BLaER1 (cell line): Measurements from ENCODE around the gene LTF.
A peak's percentile ranks its signal among the peaks of the same experiment; 100 is the strongest.

Experiments used
- H3K27ac ChIP-seq: shearing (Covaris generic); formaldehyde crosslinking; 2 replicates; pipeline ENCODE4 v1.8.1; 2022
- H3K27me3 ChIP-seq: shearing (Covaris generic); formaldehyde crosslinking; 2 replicates; pipeline ENCODE4 v1.8.1; 2022
- H3K36me3 ChIP-seq: shearing (Covaris generic); formaldehyde crosslinking; 2 replicates; pipeline ENCODE4 v1.8.1; 2022
- H3K4me1 ChIP-seq: shearing (Covaris generic); formaldehyde crosslinking; 2 replicates; pipeline ENCODE4 v1.8.1; 2022
- H3K4me2 ChIP-seq: shearing (Covaris generic); formaldehyde crosslinking; 2 replicates; pipeline ENCODE4 v1.8.1; 2022
- H3K4me3 ChIP-seq: shearing (Covaris generic); formaldehyde crosslinking; 2 replicates; pipeline ENCODE4 v1.8.1; 2022
- H3K9ac ChIP-seq: shearing (Covaris generic); formaldehyde crosslinking; 2 replicates; pipeline ENCODE4 v1.8.1; 2022
- H3K9me3 ChIP-seq: shearing (Covaris generic); formaldehyde crosslinking; 2 replicates; pipeline ENCODE4 v1.8.1; 2022
- H4K20me1 ChIP-seq: shearing (Covaris generic); formaldehyde crosslinking; 2 replicates; pipeline ENCODE4 v1.8.1; 2022
- Cebpa-rat ChIP-seq: shearing (Covaris generic); IDR thresholded peaks from 2 replicates; pipeline ENCODE4 v1.8.1; 2022

The LTF gene

DNA sequence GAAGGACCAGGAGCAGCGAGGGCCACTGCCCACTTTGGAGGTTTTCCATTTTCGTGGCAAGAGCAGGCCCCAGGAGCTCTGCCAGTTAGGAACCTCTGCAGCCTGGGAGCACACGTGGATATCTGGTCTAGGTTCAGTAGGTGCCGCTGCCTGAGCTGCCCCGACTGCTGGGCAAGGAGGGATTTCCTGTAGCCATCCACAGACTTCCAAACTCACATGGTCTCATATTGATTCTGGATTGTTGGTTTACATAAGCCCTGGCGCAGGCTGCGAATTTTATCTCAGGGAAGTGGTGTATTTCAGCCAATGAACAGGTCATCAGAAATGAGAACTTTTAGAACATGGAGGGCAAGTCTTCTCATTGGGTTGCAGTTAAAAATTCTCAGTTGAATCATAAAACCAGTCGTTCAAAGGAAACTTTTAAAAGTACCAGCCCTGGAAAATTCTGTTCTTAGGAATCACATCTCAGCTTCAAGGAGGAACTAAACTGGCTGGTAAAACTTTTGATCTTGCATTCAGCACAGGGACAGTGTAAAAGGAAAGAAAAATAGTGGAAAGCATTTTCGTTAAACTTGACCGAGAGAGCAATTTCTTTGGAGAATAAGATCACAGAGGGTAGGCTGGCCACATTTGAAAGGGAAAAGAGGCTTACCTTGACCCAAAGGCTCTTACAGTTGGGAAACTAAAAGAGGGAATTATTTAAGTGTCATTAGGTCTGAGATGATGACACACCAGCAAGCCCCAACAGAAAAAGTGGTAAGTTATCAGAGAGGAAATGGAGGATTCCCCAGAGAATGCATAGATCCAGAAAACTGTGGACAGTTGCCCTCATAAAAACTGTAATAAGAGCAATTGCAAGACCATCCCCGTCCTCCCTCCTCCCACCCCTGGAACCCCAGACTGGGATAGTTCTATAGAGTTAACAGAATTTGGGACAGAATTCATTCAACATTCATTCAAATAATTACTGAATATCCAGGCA, 26.7 kb upstream of the LTF start:
- peak overlapping the region; percentile 44; the same call in 1 of the 2 replicates for H3K9ac ChIP-seq
- H3K27me3 ChIP-seq = no peaks in the 10 kb centered on the region
- no peaks in the 10 kb centered on the region for H4K20me1 ChIP-seq
- peak overlapping the region; percentile 69 for H3K27ac ChIP-seq
- H3K4me1 ChIP-seq = peaks cover 47% of the 10 kb centered on the region
- TF ChIP-seq Cebpa-rat = no peak
- peaks cover 4% of the 10 kb centered on the region; the same call in 1 of the 2 replicates for H3K9me3 ChIP-seq
- peak overlapping the region; percentile 69 for H3K4me2 ChIP-seq
- H3K4me3 ChIP-seq = no peak overlapping the region
- no peaks in the 10 kb centered on the region for H3K36me3 ChIP-seq

DNA sequence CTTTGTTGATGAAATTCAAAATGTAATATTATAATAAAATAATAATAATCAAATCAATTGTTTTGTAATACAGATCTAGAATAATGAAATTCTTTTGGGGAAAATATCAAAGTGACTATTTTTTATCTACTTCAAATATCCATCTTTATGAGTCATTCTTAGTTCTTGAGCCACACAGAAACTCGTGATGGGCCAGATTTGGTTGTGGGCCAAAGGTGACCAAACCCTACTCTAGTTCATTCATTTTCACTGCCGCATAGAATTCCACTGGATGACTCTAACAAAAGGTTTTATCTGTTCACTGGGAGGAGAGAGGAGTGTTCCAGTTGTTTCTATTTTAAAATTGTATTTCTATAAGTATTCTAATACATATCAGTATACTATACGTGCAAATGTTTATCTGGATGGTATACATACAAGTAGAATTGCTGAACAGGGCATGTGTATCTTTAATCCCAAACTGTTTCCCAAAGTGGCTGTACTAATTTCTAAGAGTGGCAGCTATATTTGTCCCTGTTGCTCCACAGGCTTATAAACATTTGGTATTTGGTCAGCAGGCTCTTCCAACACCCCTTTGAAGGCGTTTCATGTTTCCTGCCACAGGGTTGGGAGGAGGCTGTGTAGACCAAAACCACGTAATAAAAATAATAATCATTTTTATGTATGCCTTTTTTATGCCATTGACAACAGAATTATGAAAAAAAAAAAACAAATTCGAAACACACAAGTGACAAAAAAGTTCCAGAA, 25.8 kb upstream of the LTF start:
- no peaks in the 10 kb centered on the region for H3K27me3 ChIP-seq
- no peak overlapping the region for H3K4me3 ChIP-seq
- no peaks in the 10 kb centered on the region for H3K36me3 ChIP-seq
- H3K27ac ChIP-seq = peak overlapping the region; percentile 69
- 0 out of 2 replicates have a peak overlapping the region, but pooled peaks have one; percentile 44 for H3K9ac ChIP-seq
- H3K4me2 ChIP-seq = peak overlapping the region; percentile 69
- no peak for TF ChIP-seq Cebpa-rat
- H4K20me1 ChIP-seq = no peaks in the 10 kb centered on the region
- peaks cover 4% of the 10 kb centered on the region; the same call in 1 of the 2 replicates for H3K9me3 ChIP-seq
- peaks cover 44% of the 10 kb centered on the region for H3K4me1 ChIP-seq

DNA sequence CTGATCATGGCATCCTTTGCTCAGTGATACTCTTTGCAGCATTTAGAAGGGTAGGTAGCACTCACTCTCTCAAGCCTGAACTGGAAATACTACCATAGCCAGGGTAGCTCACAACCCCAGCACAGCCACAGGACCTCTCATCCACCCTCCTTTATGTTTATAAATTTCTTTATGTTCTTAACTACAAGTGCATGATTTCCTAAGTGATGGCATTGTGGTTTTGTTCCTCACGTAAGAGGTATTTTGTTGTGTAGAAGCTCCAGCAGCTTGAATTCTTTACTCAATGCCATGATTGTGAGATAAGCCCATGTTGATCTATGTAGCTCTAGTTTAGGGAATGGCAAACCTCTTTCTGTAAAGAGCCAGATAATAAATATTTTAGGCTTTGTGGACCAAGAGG, 25.2 kb upstream of the LTF start:
- H3K27ac ChIP-seq = peak overlapping the region; percentile 62
- no peak overlapping the region for H3K4me3 ChIP-seq
- TF ChIP-seq Cebpa-rat = no peak
- H3K36me3 ChIP-seq = no peaks in the 10 kb centered on the region
- no peaks in the 10 kb centered on the region for H3K27me3 ChIP-seq
- H4K20me1 ChIP-seq = no peaks in the 10 kb centered on the region
- peaks cover 48% of the 10 kb centered on the region for H3K4me1 ChIP-seq
- H3K4me2 ChIP-seq = peak overlapping the region; percentile 81
- no peak overlapping the region for H3K9ac ChIP-seq
- H3K9me3 ChIP-seq = peaks cover 4% of the 10 kb centered on the region; the same call in 1 of the 2 replicates

DNA sequence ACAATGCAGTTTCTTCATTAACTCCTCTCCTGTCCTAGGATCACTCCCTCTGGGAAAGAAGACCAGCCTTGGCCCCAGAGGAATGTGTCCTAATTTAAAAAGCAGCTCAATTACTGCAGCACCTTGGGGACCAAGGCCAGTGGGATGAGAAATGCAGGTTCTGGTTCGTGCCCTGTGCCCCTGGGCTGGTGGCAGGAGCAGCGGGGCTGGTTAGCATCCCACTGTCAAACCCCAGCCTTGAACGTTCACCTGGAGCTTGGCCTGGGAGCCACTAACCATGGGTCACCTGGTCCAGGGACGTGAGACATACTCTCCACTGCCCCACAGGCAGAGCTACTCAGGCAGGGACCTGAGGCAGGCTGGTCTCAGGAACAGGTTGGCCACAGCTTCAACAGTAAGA, 24.7 kb upstream of the LTF start:
- H3K9me3 ChIP-seq = peaks cover 1% of the 10 kb centered on the region; the same call in 1 of the 2 replicates
- peaks cover 48% of the 10 kb centered on the region for H3K4me1 ChIP-seq
- TF ChIP-seq Cebpa-rat = no peak
- H3K27ac ChIP-seq = peak overlapping the region; percentile 62
- H4K20me1 ChIP-seq = no peaks in the 10 kb centered on the region
- H3K27me3 ChIP-seq = no peaks in the 10 kb centered on the region
- no peak overlapping the region; the same call in 1 of the 2 replicates for H3K4me3 ChIP-seq
- peak overlapping the region; percentile 81 for H3K4me2 ChIP-seq
- no peaks in the 10 kb centered on the region for H3K36me3 ChIP-seq
- H3K9ac ChIP-seq = no peak overlapping the region

DNA sequence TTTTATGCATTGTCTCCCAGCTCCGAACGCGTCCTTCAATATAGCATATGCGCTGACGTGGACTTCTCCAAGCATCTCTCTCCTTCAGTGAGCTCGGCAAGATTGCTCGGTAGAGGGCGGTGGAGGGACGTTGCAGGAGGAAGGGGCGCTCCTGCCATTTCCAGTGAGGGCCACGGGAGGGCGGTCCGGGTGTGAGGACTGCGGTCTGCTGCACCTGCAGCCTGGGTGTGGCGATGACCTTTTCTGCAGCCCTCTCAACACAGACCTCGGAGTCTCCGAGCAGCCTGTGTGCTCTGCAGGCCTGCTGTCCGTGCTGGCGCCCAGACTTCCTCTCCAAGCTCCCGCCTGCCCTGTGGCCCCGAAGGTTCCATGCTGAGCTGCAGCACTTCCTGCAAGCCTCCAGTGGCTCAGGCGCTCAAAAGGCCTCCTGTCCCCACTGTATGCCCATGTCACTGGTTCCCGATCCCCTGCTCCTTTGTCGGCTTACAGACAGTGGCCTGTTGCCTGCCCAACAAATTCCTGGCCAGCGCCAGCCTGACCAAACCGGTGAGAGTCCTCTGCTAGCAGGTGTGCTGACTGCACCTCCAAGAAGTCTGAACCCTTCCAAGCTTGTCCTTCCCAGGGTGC, 24.1 kb upstream of the LTF start:
- no peaks in the 10 kb centered on the region for H3K36me3 ChIP-seq
- H3K27ac ChIP-seq = peak overlapping the region; percentile 62
- H3K9ac ChIP-seq = no peak overlapping the region
- no peaks in the 10 kb centered on the region for H4K20me1 ChIP-seq
- peak overlapping the region; percentile 81 for H3K4me2 ChIP-seq
- no peaks in the 10 kb centered on the region for H3K27me3 ChIP-seq
- no peaks in the 10 kb centered on the region for H3K9me3 ChIP-seq
- no peak for TF ChIP-seq Cebpa-rat
- H3K4me3 ChIP-seq = no peak overlapping the region; the same call in 1 of the 2 replicates
- H3K4me1 ChIP-seq = peaks cover 48% of the 10 kb centered on the region

DNA sequence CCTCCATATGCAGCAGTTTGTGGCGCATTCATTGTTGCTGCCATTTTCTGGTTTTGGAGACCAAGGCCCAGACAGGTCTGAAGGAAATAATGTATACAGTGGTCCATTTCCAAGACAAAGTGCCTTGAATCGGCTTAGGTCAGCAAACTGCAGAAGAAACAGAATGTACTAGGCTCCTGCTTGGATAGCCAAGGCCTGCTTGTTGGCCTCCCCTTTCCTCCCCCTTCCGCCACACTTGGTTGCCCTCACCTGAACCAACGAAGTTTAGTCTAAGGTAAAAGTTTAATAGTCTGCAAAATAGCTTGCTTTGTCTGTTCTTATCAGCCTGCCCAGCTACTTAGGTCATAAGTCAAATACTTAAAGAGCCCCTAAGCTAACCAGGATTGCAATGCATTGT, 21.1 kb upstream of the LTF start:
- TF ChIP-seq Cebpa-rat = no peak
- Histone ChIP-seq H3K4me2 (no peak overlapping the region), H3K9me3 (no peaks in the 10 kb centered on the region), H3K4me3 (no peak overlapping the region), H3K27me3 (no peaks in the 10 kb centered on the region), H3K27ac (no peak overlapping the region), H4K20me1 (no peaks in the 10 kb centered on the region), H3K4me1 (peaks cover 27% of the 10 kb centered on the region), H3K36me3 (no peaks in the 10 kb centered on the region), H3K9ac (no peak overlapping the region)

DNA sequence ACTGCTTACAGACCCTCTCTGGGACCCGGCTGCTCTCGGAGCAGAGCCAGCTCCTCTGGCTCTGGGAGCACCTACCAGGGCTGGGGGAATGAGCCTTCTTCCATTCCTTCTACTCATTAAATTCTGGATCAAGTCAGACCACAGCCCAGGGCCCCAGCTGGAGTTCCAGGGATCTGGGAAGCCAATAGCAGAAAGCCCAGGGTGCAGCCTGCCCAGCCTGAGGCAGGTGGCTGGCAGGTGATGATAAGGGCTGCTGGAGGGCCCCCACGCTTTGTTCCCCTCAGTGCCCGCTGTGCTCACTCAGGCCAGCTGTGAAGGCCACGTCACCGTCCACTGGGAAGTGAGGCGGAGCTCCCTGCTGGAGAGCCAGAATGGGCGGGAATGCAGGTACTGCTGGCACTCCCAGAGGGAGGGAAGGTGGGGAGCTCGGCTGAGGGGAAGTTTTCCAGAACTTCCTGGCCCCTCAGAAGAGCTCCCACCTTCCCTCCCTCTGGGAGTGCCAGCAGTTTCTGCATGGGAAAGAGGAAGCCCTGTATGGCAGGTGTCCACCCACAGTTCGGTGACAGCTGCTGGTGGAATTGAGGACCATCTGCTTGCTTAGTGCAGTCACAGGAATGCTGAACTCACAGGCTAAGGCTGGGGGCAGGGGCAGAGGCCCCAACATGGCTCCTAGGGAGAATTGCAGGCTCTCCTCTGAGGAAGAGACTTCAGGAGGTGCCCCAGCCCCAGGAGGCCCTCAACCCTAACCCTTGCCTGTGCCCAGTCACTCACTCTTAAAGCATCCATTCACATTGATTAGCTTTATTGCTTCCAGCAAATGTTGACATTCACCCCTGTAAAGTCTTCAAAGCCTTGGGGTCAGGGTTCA, 20.4 kb upstream of the LTF start:
- H3K36me3 ChIP-seq = no peaks in the 10 kb centered on the region
- H3K4me2 ChIP-seq = no peak overlapping the region
- no peaks in the 10 kb centered on the region for H3K9me3 ChIP-seq
- H3K9ac ChIP-seq = no peak overlapping the region
- no peak overlapping the region for H3K4me3 ChIP-seq
- TF ChIP-seq Cebpa-rat = no peak
- no peaks in the 10 kb centered on the region for H3K27me3 ChIP-seq
- H3K27ac ChIP-seq = no peak overlapping the region
- H3K4me1 ChIP-seq = peaks cover 21% of the 10 kb centered on the region
- H4K20me1 ChIP-seq = no peaks in the 10 kb centered on the region

DNA sequence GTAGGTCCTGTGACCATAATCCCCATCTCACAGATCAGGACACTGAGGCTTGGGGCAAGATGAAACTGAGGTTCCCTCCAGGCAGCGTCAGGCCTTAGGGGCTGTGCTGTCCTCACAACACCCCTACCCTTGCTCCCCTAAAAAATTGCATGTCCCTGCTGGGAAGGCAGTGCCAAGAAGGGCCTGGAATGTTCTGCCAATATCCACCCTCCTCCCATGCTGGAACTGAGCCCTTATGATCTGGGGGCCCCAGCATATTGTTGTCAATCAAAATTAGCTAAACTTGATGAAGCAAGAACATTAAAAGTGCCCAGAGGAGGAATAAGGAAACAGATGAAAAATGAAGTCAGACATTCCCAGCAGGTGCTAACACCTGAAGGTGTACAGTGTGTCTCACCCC, 19.7 kb upstream of the LTF start:
- peaks cover 13% of the 10 kb centered on the region for H3K4me1 ChIP-seq
- H3K4me3 ChIP-seq = no peak overlapping the region
- H4K20me1 ChIP-seq = no peaks in the 10 kb centered on the region
- H3K27me3 ChIP-seq = no peaks in the 10 kb centered on the region
- no peak for TF ChIP-seq Cebpa-rat
- H3K36me3 ChIP-seq = no peaks in the 10 kb centered on the region
- no peak overlapping the region for H3K27ac ChIP-seq
- H3K4me2 ChIP-seq = no peak overlapping the region
- no peaks in the 10 kb centered on the region for H3K9me3 ChIP-seq
- no peak overlapping the region for H3K9ac ChIP-seq

DNA sequence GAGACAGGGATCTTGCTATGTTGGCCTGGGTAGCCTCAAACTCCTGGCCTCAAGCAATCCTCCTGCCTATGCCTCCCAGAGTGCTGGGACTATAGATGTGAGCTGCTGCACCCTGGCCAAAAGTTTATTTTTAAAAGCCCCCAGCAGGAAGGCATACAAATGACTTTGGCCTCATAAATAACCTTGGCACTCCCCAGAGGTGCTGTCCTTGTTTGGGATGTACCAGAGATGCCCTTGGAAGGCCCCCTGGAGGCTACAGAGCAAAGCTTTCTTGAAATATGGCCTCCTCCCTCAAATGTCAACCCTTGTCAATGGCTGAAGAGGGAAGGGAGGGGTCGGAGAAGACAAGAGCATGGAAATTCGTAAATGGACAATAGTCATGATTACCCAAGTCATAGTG, 19.1 kb upstream of the LTF start:
- peaks cover 7% of the 10 kb centered on the region for H3K4me1 ChIP-seq
- TF ChIP-seq Cebpa-rat = no peak
- no peaks in the 10 kb centered on the region for H3K36me3 ChIP-seq
- no peak overlapping the region for H3K9ac ChIP-seq
- H3K27ac ChIP-seq = no peak overlapping the region
- H4K20me1 ChIP-seq = no peaks in the 10 kb centered on the region
- no peak overlapping the region for H3K4me2 ChIP-seq
- H3K4me3 ChIP-seq = no peak overlapping the region
- H3K27me3 ChIP-seq = no peaks in the 10 kb centered on the region
- no peaks in the 10 kb centered on the region for H3K9me3 ChIP-seq
